Kidney (tissue), 14 donors: ENCODE results near the gene TMEM209. TPM values are rescaled to one million over a fixed set of nuclear protein-coding genes. Genes with fewer than 3 reads are reported as not detected.

ENCODE experiments used
- DNase-seq, 5 donors: peaks; one replicate each; pipeline ENCODE4 v3.0.0-alpha.2; 2013 to 2020
- FAIRE-seq: peaks from 2 replicates; lab custom pipeline; 2012; peaks lifted over from hg19 to GRCh38; lab: Jason Lieb, UNC
- H3K27ac ChIP-seq, 2 donors: one replicate each; pipeline ENCODE4 v1.7.0; 2013; ENCODE audit warnings: low read depth in 2 of 2, low read length in 2 of 2, inconsistent platforms in 1 of 2
- H3K27me3 ChIP-seq: one replicate; pipeline ENCODE4 v1.7.1; 2013; ENCODE audit warnings: low read length, inconsistent platforms; ENCODE audit not compliant: control insufficient read depth, insufficient read depth
- H3K36me3 ChIP-seq, 3 donors: one replicate each; pipeline versions ENCODE4 v1.7.0 to v1.7.1; 2013; ENCODE audit warnings: low read length in 3 of 3, control low read depth in 1 of 3, inconsistent platforms in 1 of 3; ENCODE audit not compliant: insufficient read depth in 3 of 3, control insufficient read depth in 2 of 3
- H3K4me1 ChIP-seq, 3 donors: one replicate each; pipeline versions ENCODE4 v1.7.0 to v1.7.1; 2013; ENCODE audit warnings: low read length in 3 of 3, inconsistent platforms in 1 of 3, low read depth in 1 of 3; ENCODE audit not compliant: control insufficient read depth in 2 of 3, insufficient read depth in 2 of 3
- H3K4me3 ChIP-seq, 3 donors: one replicate each; pipeline versions ENCODE4 v1.7.0 to v1.8.1; 2013; ENCODE audit warnings: low read length in 3 of 3, control low read depth in 1 of 3, inconsistent platforms in 1 of 3
- H3K9ac ChIP-seq, 3 donors: one replicate each; pipeline versions ENCODE4 v1.7.0 to v1.7.1; 2013; ENCODE audit warnings: low read length in 3 of 3, control low read depth in 1 of 3, inconsistent platforms in 1 of 3
- H3K9me3 ChIP-seq, 3 donors: one replicate each; pipeline versions ENCODE4 v1.7.0 to v1.7.1; 2013; ENCODE audit warnings: low read length in 3 of 3, control low read depth in 1 of 3, inconsistent platforms in 1 of 3; ENCODE audit not compliant: control insufficient read depth in 2 of 3, insufficient read depth in 1 of 3
- CTCF ChIP-seq: IDR thresholded peaks from 3 replicates; pipeline ENCODE4 v1.5.1; 2012; ENCODE audit warnings: mild to moderate bottlenecking, moderate library complexity, borderline replicate concordance; ENCODE audit not compliant: insufficient read depth; ENCODE audit errors: extremely low read depth
- intact Hi-C: fragments of 100-400 bp; cut with DNase I; formaldehyde crosslinking; loops from one replicate; pipeline ENCODE4 v1.11.1; 2022
- polyA plus RNA-seq: library from polyadenylated mRNA; stranded (reverse); fragments of 350-450 nt; fragmentation: Illumina TruSeq; extraction: RNeasy Lipid Tissue Mini Kit (QIAGEN cat#74804); gene quantifications from one replicate; pipeline ENCODE4 v1.2.3, GENCODE V29; 2014; ENCODE audit warnings: low read depth, low replicate concordance; ENCODE audit not compliant: insufficient read depth
- total RNA-seq: library from RNA; stranded (reverse); fragmentation: NEBNext Ultra II Directional; extraction: Animal tissue kit (Norgen Biotek cat#: 25700); gene quantifications from one replicate; pipeline ENCODE4 v1.2.1, GENCODE V29; 2021
- donor health status: control.
- donor health status: control.
- donor health status: control.
- donor health status: control.
- donor health status: control.
- donor health status: DM: yes; HTN: yes; CAD: no.
- donor health status: Normal renal cell carcinoma (clear cell type).

TMEM209 gene
- total and polyA plus RNA-seq, 2 donors from 2014 or later, result 4.3 to 29.0 TPM

- Histone ChIP-seq H3K27me3 (no peaks in the 10 kb centered on the region), H3K9me3 (no peaks in the 10 kb centered on the region), H3K4me3 (peak overlapping the region in 1 of 3 donors; percentile 57), H3K4me1 (peaks cover 2 to 20% (median 18%) of the 10 kb centered on the region in 3 donors), H3K9ac (peak overlapping the region in 1 of 3 donors; percentile 53), H3K36me3 (peaks cover 0 to 18% (median 3%) of the 10 kb centered on the region in 3 donors), H3K27ac (peak overlapping the region; percentile 76 to 78)
- no peak for FAIRE-seq
- TF ChIP-seq CTCF, result no peak
- peak in 1 of 5 donors; percentile 71 for DNase-seq
- intact Hi-C loops, result no loop called here
These were observed 64.5 kb downstream of the TMEM209 start for GRCh38 chr7:130140551-130141160.

- peaks cover 4 to 24% (median 5%) of the 10 kb centered on the region in 3 donors for H3K36me3 ChIP-seq
- no peak overlapping the region for H3K27ac ChIP-seq
- no peak for FAIRE-seq
- intact Hi-C loops, result no loop called here
- no peaks in the 10 kb centered on the region for H3K27me3 ChIP-seq
- DNase-seq, result no peak
- H3K9me3 ChIP-seq, result no peaks in the 10 kb centered on the region
- no peak overlapping the region for H3K9ac ChIP-seq
- H3K4me3 ChIP-seq, result no peak overlapping the region
- peaks cover 0 to 20% (median 18%) of the 10 kb centered on the region in 3 donors for H3K4me1 ChIP-seq
- no peak for TF ChIP-seq CTCF
These were observed 65.8 kb downstream of the TMEM209 start for GRCh38 chr7:130139193-130139960.

- Histone ChIP-seq H3K4me1 (peaks cover 0 to 6% (median 6%) of the 10 kb centered on the region in 3 donors), H3K9ac (no peak overlapping the region), H3K27ac (no peak overlapping the region), H3K9me3 (no peaks in the 10 kb centered on the region), H3K27me3 (no peaks in the 10 kb centered on the region), H3K36me3 (peaks cover 4 to 24% (median 5%) of the 10 kb centered on the region in 3 donors), H3K4me3 (no peak overlapping the region)
- no peak for TF ChIP-seq CTCF
- intact Hi-C loops, result no loop called here
- FAIRE-seq, result no peak
- DNase-seq, result no peak
These were observed 68.0 kb downstream of the TMEM209 start for GRCh38 chr7:130137207-130137606.
